WTC11 (cell line): ENCODE data around the gene PPP1R10. TPM values are rescaled to one million over a fixed set of nuclear protein-coding genes. Genes with fewer than 3 reads are reported as not detected.

ENCODE experiments used
- ATAC-seq: fragments of 200-7000 bp; cut with Tn5 transposase; 2 replicates; pipeline ENCODE4 v1.10.0; 2021; ENCODE audit warnings: mild to moderate bottlenecking, moderate library complexity
- CTCF ChIA-PET: fragments of 300-600 bp; sonication (Branson Sonifier 250); formaldehyde crosslinking; loops from one replicate; lab custom pipeline; 2021; ENCODE audit warnings: antibody characterized with exemption; lab: Charles Lee
- POLR2A ChIA-PET: fragments of 350-600 bp; sonication (Branson Sonifier 250); formaldehyde crosslinking; loops from one replicate; lab custom pipeline; 2021; ENCODE audit warnings: antibody characterized with exemption; lab: Charles Lee
- DNase-seq: peaks from one replicate; pipeline ENCODE4 v3.0.0; 2021; ENCODE audit warnings: low spot score
- H3K27ac Mint-ChIP-seq: 2 replicates; pipeline ENCODE4 v1.8.0; 2021; ENCODE audit warnings: mixed read lengths
- H3K27me3 Mint-ChIP-seq: 2 replicates; pipeline ENCODE4 v1.8.0; 2021; ENCODE audit warnings: low read depth, mild to moderate bottlenecking, moderate library complexity, mixed read lengths
- H3K36me3 Mint-ChIP-seq: 2 replicates; pipeline ENCODE4 v1.8.0; 2021; ENCODE audit warnings: mixed read lengths
- H3K4me1 Mint-ChIP-seq: 2 replicates; pipeline ENCODE4 v1.8.0; 2022; ENCODE audit warnings: mixed read lengths
- H3K4me3 Mint-ChIP-seq: 2 replicates; pipeline ENCODE4 v1.8.0; 2021; ENCODE audit warnings: mild to moderate bottlenecking, moderate library complexity, mixed read lengths
- H3K9me3 Mint-ChIP-seq: 2 replicates; pipeline ENCODE4 v1.8.0; 2021; ENCODE audit warnings: mixed read lengths
- ELF4 ChIP-seq: sonication (generic); formaldehyde crosslinking; IDR thresholded peaks from 2 replicates; pipeline ENCODE4 v1.8.1; 2022; ENCODE audit warnings: low read depth, mild to moderate bottlenecking, moderate library complexity, missing genetic modification reagents
- GTF2I ChIP-seq: fragments of 250-450 bp; sonication (Bioruptor Pico); conservative IDR thresholded peaks from 2 replicates; pipeline ENCODE4 v1.4.0; 2021; ENCODE audit warnings: mild to moderate bottlenecking
- NFE2L1 ChIP-seq: sonication (generic); formaldehyde crosslinking; IDR thresholded peaks from 2 replicates; pipeline ENCODE4 v1.8.1; 2023; ENCODE audit warnings: missing genetic modification reagents
- OVOL2 ChIP-seq: fragments of 250-450 bp; sonication (Bioruptor Pico); IDR thresholded peaks from 2 replicates; pipeline ENCODE4 v1.9.0; 2021; ENCODE audit warnings: mild to moderate bottlenecking, borderline replicate concordance
- TP53 ChIP-seq: sonication (generic); formaldehyde crosslinking; IDR thresholded peaks from 2 replicates; pipeline ENCODE4 v1.8.1; 2023; ENCODE audit warnings: mild to moderate bottlenecking, missing genetic modification reagents
- ZNF317 ChIP-seq: sonication (generic); formaldehyde crosslinking; IDR thresholded peaks from 2 replicates; pipeline ENCODE4 v1.8.1; 2023; ENCODE audit warnings: low read depth, mild to moderate bottlenecking, moderate library complexity, missing genetic modification reagents, borderline replicate concordance
- ZNF396 ChIP-seq: fragments of 250-450 bp; sonication (Bioruptor Pico); IDR thresholded peaks from 2 replicates; pipeline ENCODE4 v1.8.0; 2021; ENCODE audit warnings: mild to moderate bottlenecking, moderate library complexity, borderline replicate concordance
- total RNA-seq: library from RNA; stranded (reverse); gene quantifications from 3 replicates; pipeline ENCODE4 v1.2.3, GENCODE V29; 2021
- TF ChIP-seq, protein P1 (sequence below): sonication (generic); formaldehyde crosslinking; IDR thresholded peaks from 2 replicates; pipeline ENCODE4 v1.8.1; 2023; ENCODE audit warnings: mild to moderate bottlenecking, missing genetic modification reagents
- TF ChIP-seq, protein P2 (sequence below): fragments of 250-450 bp; sonication (Bioruptor Pico); IDR thresholded peaks from 2 replicates; pipeline ENCODE4 v1.9.0; 2021; ENCODE audit warnings: mild to moderate bottlenecking
- TF ChIP-seq, protein P3 (sequence below): sonication (generic); formaldehyde crosslinking; IDR thresholded peaks from 2 replicates; pipeline ENCODE4 v1.8.0; 2022; ENCODE audit warnings: mild to moderate bottlenecking, missing genetic modification reagents
- TF ChIP-seq, protein P4 (sequence below): sonication (generic); formaldehyde crosslinking; IDR thresholded peaks from 2 replicates; pipeline ENCODE4 v1.8.0; 2022; ENCODE audit warnings: mild to moderate bottlenecking, missing genetic modification reagents
- TF ChIP-seq, protein P5 (sequence below): sonication (generic); formaldehyde crosslinking; IDR thresholded peaks from 2 replicates; pipeline ENCODE4 v1.8.1; 2022; ENCODE audit warnings: low read depth, mild to moderate bottlenecking, moderate library complexity, missing genetic modification reagents, borderline replicate concordance
- TF ChIP-seq, protein P6 (sequence below): fragments of 250-450 bp; sonication (Bioruptor Pico); IDR thresholded peaks from 2 replicates; pipeline ENCODE4 v1.9.0; 2021; ENCODE audit warnings: mild to moderate bottlenecking, borderline replicate concordance
- TF ChIP-seq, protein P7 (sequence below): sonication (generic); formaldehyde crosslinking; IDR thresholded peaks from 2 replicates; pipeline ENCODE4 v1.8.1; 2023; ENCODE audit warnings: mild to moderate bottlenecking, missing genetic modification reagents, borderline replicate concordance
- TF ChIP-seq, protein P8 (sequence below): fragments of 250-450 bp; sonication (Bioruptor Pico); IDR thresholded peaks from 2 replicates; pipeline ENCODE4 v2.1.2; 2022; ENCODE audit warnings: mild to moderate bottlenecking, moderate library complexity

PPP1R10 gene
- total RNA-seq, 1 experiment from 2014 or later: 83.1 TPM

DNA sequence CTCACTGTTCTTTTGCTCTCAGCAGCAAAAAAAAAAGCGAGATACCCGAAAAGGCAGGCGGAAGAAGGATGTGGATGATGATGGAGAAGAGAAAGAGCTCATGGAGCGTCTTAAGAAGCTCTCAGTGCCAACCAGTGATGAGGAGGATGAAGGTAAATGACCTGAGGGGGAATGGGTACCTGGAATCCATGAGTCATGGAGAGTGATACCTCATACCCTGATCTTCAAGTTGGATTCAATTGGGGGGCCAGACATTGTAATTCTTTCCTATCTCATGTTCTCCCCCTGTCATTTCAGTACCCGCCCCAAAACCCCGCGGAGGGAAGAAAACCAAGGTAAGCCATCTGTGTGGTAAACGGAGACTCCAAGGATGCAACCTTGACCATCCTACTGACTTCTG is 39.0 kb downstream of the PPP1R10 start:
- ATAC-seq (no peak), DNase-seq (no peak)
- no peak overlapping the region for H3K4me3 Mint-ChIP-seq
- no peak overlapping the region for H3K27ac Mint-ChIP-seq
- H3K36me3 Mint-ChIP-seq: peaks cover 63% of the 10 kb centered on the region
- CTCF ChIA-PET: interaction anchor here (0.6 to 1.5 kb wide), 4 partner anchors 19 to 101 kb away, joined by 3 to 4 read pairs (median 3); no protein-coding TSS in a partner anchor
- H3K4me1 Mint-ChIP-seq: peaks cover 4% of the 10 kb centered on the region
- TF ChIP-seq, protein P1, sequence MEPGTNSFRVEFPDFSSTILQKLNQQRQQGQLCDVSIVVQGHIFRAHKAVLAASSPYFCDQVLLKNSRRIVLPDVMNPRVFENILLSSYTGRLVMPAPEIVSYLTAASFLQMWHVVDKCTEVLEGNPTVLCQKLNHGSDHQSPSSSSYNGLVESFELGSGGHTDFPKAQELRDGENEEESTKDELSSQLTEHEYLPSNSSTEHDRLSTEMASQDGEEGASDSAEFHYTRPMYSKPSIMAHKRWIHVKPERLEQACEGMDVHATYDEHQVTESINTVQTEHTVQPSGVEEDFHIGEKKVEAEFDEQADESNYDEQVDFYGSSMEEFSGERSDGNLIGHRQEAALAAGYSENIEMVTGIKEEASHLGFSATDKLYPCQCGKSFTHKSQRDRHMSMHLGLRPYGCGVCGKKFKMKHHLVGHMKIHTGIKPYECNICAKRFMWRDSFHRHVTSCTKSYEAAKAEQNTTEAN: no peak
- POLR2A ChIA-PET: no interaction called here
- H3K9me3 Mint-ChIP-seq: no peaks in the 10 kb centered on the region
- H3K27me3 Mint-ChIP-seq: no peaks in the 10 kb centered on the region

DNA sequence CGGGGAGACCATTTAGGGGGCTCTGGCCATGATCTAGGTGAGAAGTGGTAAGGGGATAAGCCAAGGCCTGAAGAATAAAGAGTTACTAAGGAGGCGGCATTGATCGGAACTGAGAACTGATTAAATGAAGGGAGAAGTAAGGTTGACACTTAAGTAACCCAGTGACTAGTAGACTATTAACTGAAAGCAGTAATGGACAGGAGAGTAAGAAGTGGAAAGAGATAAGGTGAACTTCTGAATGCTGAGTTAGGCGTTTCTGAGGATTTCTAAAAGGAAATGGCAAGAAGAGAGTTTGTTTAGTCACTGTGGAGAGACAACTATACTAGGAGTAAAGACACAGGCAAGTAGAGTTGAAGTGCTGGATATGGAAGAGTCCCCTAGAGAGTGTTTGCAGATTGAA is 43.9 kb downstream of the PPP1R10 start:
- ATAC-seq: no peak
- POLR2A ChIA-PET: no interaction called here

More for the DNA sequence above, 43.9 kb downstream of the PPP1R10 start:
- Mint-ChIP-seq H3K9me3 (no peaks in the 10 kb centered on the region), H3K36me3 (peaks cover 20% of the 10 kb centered on the region), H3K4me3 (peak overlapping the region; percentile 99), H3K27me3 (peaks cover 10% of the 10 kb centered on the region), H3K4me1 (peaks cover 33% of the 10 kb centered on the region), H3K27ac (peak overlapping the region; percentile 35)
- CTCF ChIA-PET: no interaction called here
- DNase-seq: no peak
- TF ChIP-seq, protein P2, sequence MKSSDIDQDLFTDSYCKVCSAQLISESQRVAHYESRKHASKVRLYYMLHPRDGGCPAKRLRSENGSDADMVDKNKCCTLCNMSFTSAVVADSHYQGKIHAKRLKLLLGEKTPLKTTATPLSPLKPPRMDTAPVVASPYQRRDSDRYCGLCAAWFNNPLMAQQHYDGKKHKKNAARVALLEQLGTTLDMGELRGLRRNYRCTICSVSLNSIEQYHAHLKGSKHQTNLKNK (CRISPR knock-in tag): no peak
- TF ChIP-seq, protein P3, sequence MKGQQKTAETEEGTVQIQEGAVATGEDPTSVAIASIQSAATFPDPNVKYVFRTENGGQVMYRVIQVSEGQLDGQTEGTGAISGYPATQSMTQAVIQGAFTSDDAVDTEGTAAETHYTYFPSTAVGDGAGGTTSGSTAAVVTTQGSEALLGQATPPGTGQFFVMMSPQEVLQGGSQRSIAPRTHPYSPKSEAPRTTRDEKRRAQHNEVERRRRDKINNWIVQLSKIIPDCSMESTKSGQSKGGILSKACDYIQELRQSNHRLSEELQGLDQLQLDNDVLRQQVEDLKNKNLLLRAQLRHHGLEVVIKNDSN: no peak
- TF ChIP-seq, protein P4, sequence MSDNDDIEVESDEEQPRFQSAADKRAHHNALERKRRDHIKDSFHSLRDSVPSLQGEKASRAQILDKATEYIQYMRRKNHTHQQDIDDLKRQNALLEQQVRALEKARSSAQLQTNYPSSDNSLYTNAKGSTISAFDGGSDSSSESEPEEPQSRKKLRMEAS (CRISPR knock-in tag): no peak
- TF ChIP-seq, protein P5, sequence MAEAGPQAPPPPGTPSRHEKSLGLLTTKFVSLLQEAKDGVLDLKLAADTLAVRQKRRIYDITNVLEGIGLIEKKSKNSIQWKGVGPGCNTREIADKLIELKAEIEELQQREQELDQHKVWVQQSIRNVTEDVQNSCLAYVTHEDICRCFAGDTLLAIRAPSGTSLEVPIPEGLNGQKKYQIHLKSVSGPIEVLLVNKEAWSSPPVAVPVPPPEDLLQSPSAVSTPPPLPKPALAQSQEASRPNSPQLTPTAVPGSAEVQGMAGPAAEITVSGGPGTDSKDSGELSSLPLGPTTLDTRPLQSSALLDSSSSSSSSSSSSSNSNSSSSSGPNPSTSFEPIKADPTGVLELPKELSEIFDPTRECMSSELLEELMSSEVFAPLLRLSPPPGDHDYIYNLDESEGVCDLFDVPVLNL: no peak
- TF ChIP-seq, protein P6, sequence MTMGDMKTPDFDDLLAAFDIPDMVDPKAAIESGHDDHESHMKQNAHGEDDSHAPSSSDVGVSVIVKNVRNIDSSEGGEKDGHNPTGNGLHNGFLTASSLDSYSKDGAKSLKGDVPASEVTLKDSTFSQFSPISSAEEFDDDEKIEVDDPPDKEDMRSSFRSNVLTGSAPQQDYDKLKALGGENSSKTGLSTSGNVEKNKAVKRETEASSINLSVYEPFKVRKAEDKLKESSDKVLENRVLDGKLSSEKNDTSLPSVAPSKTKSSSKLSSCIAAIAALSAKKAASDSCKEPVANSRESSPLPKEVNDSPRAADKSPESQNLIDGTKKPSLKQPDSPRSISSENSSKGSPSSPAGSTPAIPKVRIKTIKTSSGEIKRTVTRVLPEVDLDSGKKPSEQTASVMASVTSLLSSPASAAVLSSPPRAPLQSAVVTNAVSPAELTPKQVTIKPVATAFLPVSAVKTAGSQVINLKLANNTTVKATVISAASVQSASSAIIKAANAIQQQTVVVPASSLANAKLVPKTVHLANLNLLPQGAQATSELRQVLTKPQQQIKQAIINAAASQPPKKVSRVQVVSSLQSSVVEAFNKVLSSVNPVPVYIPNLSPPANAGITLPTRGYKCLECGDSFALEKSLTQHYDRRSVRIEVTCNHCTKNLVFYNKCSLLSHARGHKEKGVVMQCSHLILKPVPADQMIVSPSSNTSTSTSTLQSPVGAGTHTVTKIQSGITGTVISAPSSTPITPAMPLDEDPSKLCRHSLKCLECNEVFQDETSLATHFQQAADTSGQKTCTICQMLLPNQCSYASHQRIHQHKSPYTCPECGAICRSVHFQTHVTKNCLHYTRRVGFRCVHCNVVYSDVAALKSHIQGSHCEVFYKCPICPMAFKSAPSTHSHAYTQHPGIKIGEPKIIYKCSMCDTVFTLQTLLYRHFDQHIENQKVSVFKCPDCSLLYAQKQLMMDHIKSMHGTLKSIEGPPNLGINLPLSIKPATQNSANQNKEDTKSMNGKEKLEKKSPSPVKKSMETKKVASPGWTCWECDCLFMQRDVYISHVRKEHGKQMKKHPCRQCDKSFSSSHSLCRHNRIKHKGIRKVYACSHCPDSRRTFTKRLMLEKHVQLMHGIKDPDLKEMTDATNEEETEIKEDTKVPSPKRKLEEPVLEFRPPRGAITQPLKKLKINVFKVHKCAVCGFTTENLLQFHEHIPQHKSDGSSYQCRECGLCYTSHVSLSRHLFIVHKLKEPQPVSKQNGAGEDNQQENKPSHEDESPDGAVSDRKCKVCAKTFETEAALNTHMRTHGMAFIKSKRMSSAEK (CRISPR knock-in tag): no peak
- no peak for TF ChIP-seq NFE2L1 (CRISPR knock-in tag)
- TF ChIP-seq ELF4 (CRISPR knock-in tag): no peak
- no peak for TF ChIP-seq GTF2I (CRISPR knock-in tag)
- TF ChIP-seq, protein P7, sequence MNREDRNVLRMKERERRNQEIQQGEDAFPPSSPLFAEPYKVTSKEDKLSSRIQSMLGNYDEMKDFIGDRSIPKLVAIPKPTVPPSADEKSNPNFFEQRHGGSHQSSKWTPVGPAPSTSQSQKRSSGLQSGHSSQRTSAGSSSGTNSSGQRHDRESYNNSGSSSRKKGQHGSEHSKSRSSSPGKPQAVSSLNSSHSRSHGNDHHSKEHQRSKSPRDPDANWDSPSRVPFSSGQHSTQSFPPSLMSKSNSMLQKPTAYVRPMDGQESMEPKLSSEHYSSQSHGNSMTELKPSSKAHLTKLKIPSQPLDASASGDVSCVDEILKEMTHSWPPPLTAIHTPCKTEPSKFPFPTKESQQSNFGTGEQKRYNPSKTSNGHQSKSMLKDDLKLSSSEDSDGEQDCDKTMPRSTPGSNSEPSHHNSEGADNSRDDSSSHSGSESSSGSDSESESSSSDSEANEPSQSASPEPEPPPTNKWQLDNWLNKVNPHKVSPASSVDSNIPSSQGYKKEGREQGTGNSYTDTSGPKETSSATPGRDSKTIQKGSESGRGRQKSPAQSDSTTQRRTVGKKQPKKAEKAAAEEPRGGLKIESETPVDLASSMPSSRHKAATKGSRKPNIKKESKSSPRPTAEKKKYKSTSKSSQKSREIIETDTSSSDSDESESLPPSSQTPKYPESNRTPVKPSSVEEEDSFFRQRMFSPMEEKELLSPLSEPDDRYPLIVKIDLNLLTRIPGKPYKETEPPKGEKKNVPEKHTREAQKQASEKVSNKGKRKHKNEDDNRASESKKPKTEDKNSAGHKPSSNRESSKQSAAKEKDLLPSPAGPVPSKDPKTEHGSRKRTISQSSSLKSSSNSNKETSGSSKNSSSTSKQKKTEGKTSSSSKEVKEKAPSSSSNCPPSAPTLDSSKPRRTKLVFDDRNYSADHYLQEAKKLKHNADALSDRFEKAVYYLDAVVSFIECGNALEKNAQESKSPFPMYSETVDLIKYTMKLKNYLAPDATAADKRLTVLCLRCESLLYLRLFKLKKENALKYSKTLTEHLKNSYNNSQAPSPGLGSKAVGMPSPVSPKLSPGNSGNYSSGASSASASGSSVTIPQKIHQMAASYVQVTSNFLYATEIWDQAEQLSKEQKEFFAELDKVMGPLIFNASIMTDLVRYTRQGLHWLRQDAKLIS (CRISPR knock-in tag): no peak
- no peak for TF ChIP-seq OVOL2
- no peak for TF ChIP-seq TP53 (CRISPR knock-in tag)
- no peak for TF ChIP-seq ZNF396
- TF ChIP-seq ZNF317 (CRISPR knock-in tag): no peak
- TF ChIP-seq, protein P8, sequence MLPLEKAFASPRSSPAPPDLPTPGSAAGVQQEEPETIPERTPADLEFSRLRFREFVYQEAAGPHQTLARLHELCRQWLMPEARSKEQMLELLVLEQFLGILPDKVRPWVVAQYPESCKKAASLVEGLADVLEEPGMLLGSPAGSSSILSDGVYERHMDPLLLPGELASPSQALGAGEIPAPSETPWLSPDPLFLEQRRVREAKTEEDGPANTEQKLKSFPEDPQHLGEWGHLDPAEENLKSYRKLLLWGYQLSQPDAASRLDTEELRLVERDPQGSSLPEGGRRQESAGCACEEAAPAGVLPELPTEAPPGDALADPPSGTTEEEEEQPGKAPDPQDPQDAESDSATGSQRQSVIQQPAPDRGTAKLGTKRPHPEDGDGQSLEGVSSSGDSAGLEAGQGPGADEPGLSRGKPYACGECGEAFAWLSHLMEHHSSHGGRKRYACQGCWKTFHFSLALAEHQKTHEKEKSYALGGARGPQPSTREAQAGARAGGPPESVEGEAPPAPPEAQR (CRISPR knock-in tag): no peak
